Measurements from ENCODE around the gene SMIM32. TPM values are rescaled to one million over a fixed set of nuclear protein-coding genes. Genes with fewer than 3 reads are reported as not detected.

SMIM32 gene
- total RNA-seq, 2 donors from 2014 or later, result 0.36 to 1.9 TPM

- Histone ChIP-seq H3K4me1 (replicated peaks) (peaks cover 12% of the 10 kb centered on the region), H3K4me3 (no peak overlapping the region), H3K36me3 (no peaks in the 10 kb centered on the region), H3K27me3 (replicated peaks; ENCODE audit: insufficient read depth) (no peaks in the 10 kb centered on the region), H3K27ac (no peak overlapping the region), H3K9me3 (no peaks in the 10 kb centered on the region)
- DNase-seq (ENCODE audit: low spot score), result peak; percentile 11
- intact Hi-C loops (cut with DNase I), result no loop called here
- TF ChIP-seq POLR2A (IDR thresholded peaks at IDR 0.05), result no peak
- TF ChIP-seq POLR2AphosphoS5 (IDR thresholded peaks at IDR 0.05), result peak; percentile 40
- 64% methylated on average over 12 of the region's 12 CpGs for WGBS
Observed at GRCh38 chr5:136195971-136196820, 3.2 kb upstream of the SMIM32 start.

- Histone ChIP-seq H3K27me3 (replicated peaks; ENCODE audit: insufficient read depth) (no peaks in the 10 kb centered on the region), H3K4me1 (replicated peaks) (peaks cover 12% of the 10 kb centered on the region), H3K4me3 (no peak overlapping the region), H3K9me3 (no peaks in the 10 kb centered on the region), H3K27ac (no peak overlapping the region), H3K36me3 (no peaks in the 10 kb centered on the region)
- WGBS, result 68% methylated on average over 3 of the region's 3 CpGs
- DNase-seq (ENCODE audit: low spot score), result no peak
- TF ChIP-seq CTCF (IDR thresholded peaks at IDR 0.05) (no peak), POLR2A (IDR thresholded peaks at IDR 0.05) (no peak), POLR2AphosphoS5 (IDR thresholded peaks at IDR 0.05) (no peak)
- intact Hi-C loops (cut with DNase I), result no loop called here
Observed at GRCh38 chr5:136194576-136194975, 1.6 kb upstream of the SMIM32 start.

- H3K36me3 ChIP-seq, result no peaks in the 10 kb centered on the region
- intact Hi-C loops (cut with DNase I), result no loop called here
- TF ChIP-seq POLR2A (IDR thresholded peaks at IDR 0.05), result no peak
- no peak for TF ChIP-seq POLR2AphosphoS5 (IDR thresholded peaks at IDR 0.05)
- no peak for TF ChIP-seq CTCF (IDR thresholded peaks at IDR 0.05)
- peaks cover 12% of the 10 kb centered on the region for H3K4me1 ChIP-seq (replicated peaks)
- no peak for DNase-seq (ENCODE audit: low spot score)
- no peak overlapping the region for H3K27ac ChIP-seq
- no peaks in the 10 kb centered on the region for H3K9me3 ChIP-seq
- H3K27me3 ChIP-seq (replicated peaks; ENCODE audit: insufficient read depth), result no peaks in the 10 kb centered on the region
- H3K4me3 ChIP-seq, result peak overlapping the region; percentile 26 to 35
- WGBS, result 31% methylated on average over 18 of the region's 18 CpGs
Observed at GRCh38 chr5:136193322-136193935, 467 bp upstream of the SMIM32 start.

GRCh38 chr5:136192015-136192525, 892 bp downstream of the SMIM32 start:
- no peak for DNase-seq (ENCODE audit: low spot score)
- under 1% methylated on average over 37 of the region's 56 CpGs for WGBS
- no peaks in the 10 kb centered on the region for H3K36me3 ChIP-seq
- no peaks in the 10 kb centered on the region for H3K9me3 ChIP-seq
- no peaks in the 10 kb centered on the region for H3K27me3 ChIP-seq (replicated peaks; ENCODE audit: insufficient read depth)
- H3K4me1 ChIP-seq (replicated peaks), result peaks cover 12% of the 10 kb centered on the region
- intact Hi-C loops (cut with DNase I), result no loop called here
- H3K4me3 ChIP-seq, result peak overlapping the region; percentile 26 to 35
- no peak overlapping the region for H3K27ac ChIP-seq
- no peak for TF ChIP-seq CTCF (IDR thresholded peaks at IDR 0.05)
- TF ChIP-seq POLR2A (IDR thresholded peaks at IDR 0.05), result no peak
- TF ChIP-seq POLR2AphosphoS5 (IDR thresholded peaks at IDR 0.05), result no peak

GRCh38 chr5:136191304-136192014, 1.5 kb downstream of the SMIM32 start:
- peaks cover 12% of the 10 kb centered on the region for H3K4me1 ChIP-seq (replicated peaks)
- H3K27me3 ChIP-seq (replicated peaks; ENCODE audit: insufficient read depth), result no peaks in the 10 kb centered on the region
- peak overlapping the region in 1 of 2 donors; percentile 35 for H3K4me3 ChIP-seq
- no peak overlapping the region for H3K27ac ChIP-seq
- no peak for TF ChIP-seq POLR2A (IDR thresholded peaks at IDR 0.05)
- no peak for TF ChIP-seq CTCF (IDR thresholded peaks at IDR 0.05)
- no peak for TF ChIP-seq POLR2AphosphoS5 (IDR thresholded peaks at IDR 0.05)
- no peaks in the 10 kb centered on the region for H3K9me3 ChIP-seq
- no peak for DNase-seq (ENCODE audit: low spot score)
- no peaks in the 10 kb centered on the region for H3K36me3 ChIP-seq
- intact Hi-C loops (cut with DNase I), result no loop called here
- 33% methylated on average over 44 of the region's 44 CpGs for WGBS

Data from prostate gland (tissue), 2 donors.